Upper lobe of left lung (tissue), 4 donors: ENCODE results near the gene RNF4.

ENCODE experiments used
- POLR2AphosphoS5 ChIP-seq, 2 donors: sonication (generic); formaldehyde crosslinking; IDR thresholded peaks; one replicate each; pipeline ENCODE4 v1.5.1; 2017; ENCODE audit warnings: antibody characterized with exemption in 2 of 2
- TF ChIP-seq, protein P1 (sequence below), 6 experiments: fragments of 450-650 bp in 4 of 6; fragments of 200-600 bp in 2 of 6; sonication (generic) in 2 of 6; IDR thresholded peaks; one replicate each; pipeline ENCODE4 v1.5.1; 2016 to 2019; ENCODE audit warnings: antibody characterized with exemption in 6 of 6

DNA sequence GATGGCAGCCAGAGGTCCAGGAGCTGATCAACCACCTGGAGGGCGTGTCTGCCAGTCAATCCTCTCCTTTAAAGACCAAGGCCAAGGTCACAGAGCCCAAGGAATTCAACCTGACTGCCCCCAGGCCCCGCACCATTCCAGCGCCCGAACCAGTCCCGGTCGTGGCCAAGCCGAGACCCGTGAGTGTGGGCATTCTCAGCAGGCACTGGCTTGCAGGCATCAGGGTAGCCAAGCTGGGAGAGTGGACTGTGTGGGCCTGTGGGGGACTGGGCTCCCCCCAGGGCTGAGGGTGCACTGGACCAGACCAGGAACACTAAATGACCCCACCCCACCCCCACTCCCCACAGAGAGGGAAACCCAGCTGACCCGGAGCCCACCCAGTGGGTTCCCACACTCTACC, 23.8 kb upstream of the RNF4 start:
- TF ChIP-seq, protein P1, sequence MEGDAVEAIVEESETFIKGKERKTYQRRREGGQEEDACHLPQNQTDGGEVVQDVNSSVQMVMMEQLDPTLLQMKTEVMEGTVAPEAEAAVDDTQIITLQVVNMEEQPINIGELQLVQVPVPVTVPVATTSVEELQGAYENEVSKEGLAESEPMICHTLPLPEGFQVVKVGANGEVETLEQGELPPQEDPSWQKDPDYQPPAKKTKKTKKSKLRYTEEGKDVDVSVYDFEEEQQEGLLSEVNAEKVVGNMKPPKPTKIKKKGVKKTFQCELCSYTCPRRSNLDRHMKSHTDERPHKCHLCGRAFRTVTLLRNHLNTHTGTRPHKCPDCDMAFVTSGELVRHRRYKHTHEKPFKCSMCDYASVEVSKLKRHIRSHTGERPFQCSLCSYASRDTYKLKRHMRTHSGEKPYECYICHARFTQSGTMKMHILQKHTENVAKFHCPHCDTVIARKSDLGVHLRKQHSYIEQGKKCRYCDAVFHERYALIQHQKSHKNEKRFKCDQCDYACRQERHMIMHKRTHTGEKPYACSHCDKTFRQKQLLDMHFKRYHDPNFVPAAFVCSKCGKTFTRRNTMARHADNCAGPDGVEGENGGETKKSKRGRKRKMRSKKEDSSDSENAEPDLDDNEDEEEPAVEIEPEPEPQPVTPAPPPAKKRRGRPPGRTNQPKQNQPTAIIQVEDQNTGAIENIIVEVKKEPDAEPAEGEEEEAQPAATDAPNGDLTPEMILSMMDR (IDR thresholded peaks at IDR 0.05): no peak
- no peak for TF ChIP-seq POLR2AphosphoS5 (IDR thresholded peaks at IDR 0.05)
